Right renal pelvis (tissue), 4 donors: Measurements from ENCODE around the gene ABCA5. TPM values are rescaled to one million over a fixed set of nuclear protein-coding genes. Genes with fewer than 3 reads are reported as not detected.
A peak's percentile ranks its signal among the peaks of the same experiment; 100 is the strongest.
"Not testable (repeated sequence)": the region's sequence is repeated elsewhere in the genome, so short reads cannot be mapped to it uniquely, and the experiment has no call there.

ENCODE experiments used
- DNase-seq, 4 donors: peaks; one replicate each; pipeline ENCODE4 v3.0.0-alpha.2; 2013; ENCODE audit warnings: low read depth in 4 of 4, low spot score in 3 of 4, missing footprints in 1 of 4
- polyA plus RNA-seq, 4 donors: library from polyadenylated mRNA; unstranded; fragments of 120-200 nt; gene quantifications; one replicate each; pipeline ENCODE4 v1.2.1, GENCODE V29; 2013; ENCODE audit not compliant: insufficient read length in 4 of 4

ABCA5 gene
- polyA plus RNA-seq, 4 donors: 24.7 to 30.4 (median 28.4) TPM

DNA sequence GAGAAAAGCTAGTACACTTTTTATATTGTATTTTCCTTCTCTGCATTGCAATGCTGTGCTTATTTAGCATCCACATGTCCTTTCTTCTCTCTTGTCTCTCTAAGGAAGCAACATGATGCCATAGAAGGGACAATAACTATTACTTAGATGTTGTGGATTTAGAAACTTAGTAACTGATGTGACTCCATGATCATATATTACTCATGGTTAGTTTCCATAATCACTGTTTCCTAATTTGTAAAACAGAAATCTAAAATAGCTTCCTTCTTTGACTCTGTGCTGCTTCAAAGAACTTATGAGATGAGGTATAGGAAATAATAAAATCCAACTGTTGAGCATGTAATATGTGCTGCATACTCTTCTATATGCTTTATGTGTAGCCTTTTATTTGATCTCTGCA, 6.6 kb upstream of the ABCA5 start:
- no peak for DNase-seq

DNA sequence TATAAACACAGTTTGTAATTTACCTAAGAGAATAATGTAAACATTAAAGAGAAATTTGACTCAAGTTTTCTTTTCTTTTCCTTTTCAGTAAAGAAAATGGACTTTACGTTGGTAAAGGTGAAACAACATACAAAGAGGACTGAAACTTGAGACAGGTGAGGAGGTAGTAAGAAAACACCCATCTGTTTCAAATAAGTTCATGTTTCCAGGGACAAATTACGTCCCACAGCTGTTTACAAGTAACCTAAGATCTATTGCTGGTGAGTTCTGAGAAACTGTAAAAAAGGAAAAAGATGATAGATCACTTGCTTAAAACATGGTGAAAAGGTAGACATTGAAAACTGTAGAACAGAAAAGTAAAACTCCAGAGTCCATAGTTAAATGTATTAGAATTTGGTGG, 4.8 kb upstream of the ABCA5 start:
- no peak for DNase-seq

DNA sequence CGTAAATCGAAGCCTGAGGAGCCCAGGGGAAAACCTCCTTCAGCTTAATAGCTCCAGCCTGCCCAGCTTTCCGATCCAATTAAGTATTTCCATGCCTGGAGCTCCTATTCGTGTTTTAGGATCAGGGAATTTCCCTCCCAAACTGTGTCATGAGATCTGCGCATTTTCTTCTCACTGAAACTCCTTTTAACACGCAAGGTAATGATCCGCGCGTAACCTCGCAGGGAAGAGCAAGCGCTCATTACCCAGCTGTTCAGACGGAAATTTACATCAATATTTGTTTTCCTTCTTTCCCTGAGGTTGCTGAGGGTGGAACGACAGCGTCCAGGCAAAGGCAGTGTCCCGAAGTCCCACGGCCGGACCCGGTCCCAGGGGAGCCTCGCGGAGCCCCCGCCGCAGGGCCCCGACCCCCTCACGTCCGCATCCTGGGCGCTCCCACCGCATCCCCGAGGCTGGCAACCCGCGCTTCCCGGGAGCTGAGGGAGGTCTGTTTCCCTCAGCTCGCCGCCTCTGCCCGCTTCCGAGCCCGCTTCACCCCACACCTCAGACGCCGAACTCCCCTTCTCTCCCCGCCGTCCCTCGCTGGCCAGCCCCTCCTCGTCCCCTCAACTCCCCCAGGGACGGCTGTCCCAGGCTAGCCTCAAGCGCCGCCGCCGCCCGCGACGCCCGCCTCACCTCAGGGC, 415 bp downstream of the ABCA5 start:
- peak in 1 of 4 donors; percentile 21 for DNase-seq

DNA sequence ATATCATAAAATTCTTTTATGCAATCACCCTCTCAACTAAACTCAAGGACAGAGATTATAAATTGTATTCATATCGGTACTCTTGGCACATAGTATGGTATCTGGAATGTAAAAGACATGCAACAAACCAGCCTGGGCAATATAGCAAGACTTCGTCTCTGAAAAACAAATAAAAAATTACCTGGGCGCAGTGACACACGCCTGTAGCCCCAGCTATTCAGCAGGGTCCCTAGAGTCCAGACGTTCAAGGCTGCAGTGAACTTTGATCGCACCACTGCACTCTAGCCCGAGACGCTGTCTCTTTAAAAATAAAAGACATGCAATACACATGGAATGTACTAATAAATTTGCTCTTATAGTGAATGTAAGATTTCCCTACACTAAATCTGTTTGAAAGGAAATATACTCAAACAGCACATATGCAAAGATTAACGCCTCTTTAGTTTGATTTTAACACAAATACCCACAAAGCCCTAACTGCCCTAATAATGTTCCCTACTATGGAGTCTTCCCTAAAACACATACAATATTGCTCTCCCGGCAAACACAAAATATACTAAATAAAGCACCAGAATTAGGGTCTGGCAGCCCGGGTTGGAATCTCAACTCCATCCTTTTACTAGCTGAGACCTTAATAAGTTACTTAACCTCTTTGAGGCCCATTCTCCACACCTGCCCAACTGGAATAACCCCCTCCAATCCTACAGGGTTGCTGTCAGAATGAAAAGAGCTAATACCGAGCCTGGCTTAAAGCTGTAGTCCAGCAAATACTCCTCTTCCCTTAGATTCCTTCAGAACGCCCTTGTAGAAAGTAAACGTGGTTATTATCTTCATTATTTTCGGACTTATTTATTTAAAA, 1.2 kb downstream of the ABCA5 start:
- peak in 1 of 4 donors; percentile 13 for DNase-seq

DNA sequence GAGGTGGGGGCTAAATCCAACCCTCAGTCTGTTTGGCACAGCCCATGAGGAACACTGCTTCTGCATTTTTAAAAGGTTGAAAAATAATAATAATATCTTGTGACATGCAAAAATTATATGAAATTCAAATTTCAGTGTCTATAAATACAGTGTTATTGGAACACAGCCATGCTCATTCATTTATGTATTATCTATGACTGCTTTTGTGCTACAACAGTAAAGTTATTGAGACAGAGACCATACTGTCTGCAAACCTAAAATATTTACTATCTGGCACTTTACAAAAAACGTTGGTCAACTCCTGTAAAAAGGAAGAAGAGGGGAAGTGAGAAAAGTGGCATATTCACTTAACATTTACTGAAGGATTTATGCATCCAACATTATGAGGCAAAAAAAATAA, 3.1 kb downstream of the ABCA5 start:
- no peak for DNase-seq

DNA sequence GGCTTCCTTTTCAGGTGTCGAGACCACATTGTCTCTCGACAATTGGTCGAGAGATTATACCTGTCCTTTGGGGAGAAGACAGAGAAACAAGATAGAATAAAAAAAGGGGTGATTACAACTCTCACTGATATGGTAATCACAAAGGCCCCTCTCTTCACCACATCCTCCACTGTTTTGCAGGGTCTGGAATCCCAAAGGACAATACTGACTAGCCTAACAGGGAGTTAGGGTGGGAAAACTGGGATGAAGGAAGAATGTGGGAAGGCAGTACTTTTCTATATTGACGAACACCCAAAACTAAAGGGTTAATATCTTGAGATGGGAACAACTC, 6.1 kb downstream of the ABCA5 start:
- DNase-seq: no peak

DNA sequence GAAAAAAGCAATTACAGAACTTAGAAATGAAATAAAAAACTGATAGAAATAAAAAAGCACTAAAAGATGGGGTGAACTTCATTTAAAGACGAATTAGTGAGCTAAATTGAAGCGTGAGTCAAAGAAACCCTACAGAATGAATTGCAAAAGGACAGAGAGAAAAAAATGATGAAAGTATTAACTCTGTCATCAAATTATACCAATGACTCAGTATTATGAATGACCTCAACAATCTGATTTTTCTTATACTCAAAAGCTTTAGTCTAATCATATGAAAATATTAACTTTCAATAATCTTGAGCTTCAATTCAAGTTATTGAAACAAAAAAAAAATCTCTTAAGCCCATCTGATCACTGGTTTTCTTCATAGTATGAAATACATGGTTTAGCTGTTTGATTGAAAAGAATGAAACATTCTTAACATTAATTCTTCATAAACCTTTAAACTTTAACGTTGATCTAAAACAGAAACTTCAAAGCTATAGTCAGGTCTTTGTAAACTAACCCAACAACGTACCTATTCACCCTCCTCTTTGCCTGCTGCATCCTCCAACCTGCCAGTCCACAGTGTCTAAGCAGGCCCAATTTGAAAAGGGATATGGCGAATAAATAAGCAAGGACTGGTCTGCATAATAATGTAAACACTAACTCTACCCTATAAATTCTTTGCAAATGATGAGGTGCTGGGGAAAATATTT, 6.6 kb downstream of the ABCA5 start:
- no peak for DNase-seq

DNA sequence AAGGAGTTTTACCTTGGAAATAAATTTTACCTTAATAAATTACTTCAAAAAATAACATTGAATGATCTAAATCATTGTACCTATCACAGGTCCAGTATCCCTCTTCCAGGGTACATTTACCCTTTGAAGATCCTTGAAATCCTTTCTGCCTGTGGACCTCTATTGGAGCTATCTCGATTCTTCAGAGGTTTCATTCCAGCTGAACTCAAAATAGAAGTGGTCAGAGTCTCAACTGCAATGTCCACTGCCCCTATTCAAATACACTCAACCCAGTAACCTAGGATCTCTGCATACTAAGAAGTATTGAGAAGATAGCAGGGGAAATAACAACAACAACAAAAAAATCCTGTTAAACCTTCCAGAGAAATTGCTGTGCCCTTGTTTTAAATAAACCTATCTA, 9.3 kb downstream of the ABCA5 start:
- no peak for DNase-seq

DNA sequence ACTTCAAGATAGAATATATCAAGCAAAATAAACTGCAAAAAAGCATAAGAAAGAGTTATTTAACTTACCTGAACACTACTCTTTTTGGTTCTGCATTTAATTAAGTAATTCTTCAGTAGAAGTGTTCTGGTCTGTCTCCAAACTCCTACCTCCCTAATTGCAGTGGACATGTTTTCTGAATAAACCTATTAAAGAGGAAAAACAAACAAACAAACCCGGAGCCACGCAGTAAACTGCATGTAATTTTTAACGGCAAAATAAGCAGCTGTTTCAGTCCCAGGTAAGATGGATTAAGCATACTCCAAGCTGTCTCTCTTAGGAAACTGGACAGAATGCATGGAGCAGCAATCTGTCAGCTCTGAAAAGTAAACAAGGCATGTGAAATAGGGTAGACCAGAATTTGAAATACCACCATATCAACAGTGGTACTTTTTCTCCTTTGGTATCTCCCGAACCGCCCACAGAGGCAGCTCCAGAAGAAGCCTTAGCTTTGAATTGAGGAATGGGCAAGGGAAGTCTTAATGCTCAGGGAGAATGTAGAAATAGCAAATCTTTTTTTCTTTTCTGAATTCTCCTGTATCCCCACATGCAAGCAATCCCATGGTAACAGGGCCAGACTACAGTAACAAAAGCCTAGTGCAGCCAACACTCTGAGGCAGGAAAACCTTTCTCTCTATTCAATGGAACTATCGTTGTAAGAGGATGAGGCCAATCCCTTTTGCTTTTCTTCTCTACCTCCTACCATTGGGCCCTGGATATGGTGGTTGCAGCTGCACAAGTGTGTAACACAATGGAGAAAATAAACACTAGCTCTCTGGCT, 12.5 kb downstream of the ABCA5 start:
- no peak for DNase-seq

DNA sequence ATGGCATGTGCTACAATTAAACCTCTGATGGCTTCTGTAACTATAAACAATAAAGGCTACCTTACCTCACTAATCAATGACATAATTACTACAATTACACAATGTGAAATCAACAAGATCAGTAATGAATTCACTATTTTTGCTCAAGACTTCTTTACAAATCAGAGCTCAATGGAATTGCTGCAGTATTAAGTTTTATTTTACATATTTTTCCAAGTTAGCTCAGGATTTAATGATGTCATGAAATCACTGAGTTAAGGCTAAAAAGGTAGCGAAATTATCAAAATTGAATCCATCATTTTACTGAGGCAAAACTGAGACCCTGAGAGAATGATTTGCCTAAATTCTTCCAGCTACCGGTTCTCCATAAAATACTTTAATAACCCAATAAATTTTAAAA, 21.8 kb downstream of the ABCA5 start:
- DNase-seq: no peak

DNA sequence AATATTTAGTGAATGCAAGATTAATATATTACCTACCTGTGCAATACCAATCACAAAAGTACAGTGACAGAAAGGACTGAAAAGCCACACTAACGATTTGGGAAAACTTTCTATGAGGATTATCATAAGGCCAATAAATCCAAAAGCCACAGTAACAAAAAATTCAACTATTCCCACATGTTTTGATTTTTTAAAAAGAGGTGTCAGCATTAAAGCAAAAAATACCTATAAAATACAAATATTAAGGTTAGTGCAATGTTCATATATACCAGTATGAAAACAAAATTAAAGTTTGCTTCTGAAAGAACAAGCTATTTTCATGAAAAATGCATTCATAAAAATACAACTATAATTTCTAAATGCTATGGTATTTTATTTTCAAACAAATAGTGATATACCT, 24.3 kb downstream of the ABCA5 start:
- no peak for DNase-seq

DNA sequence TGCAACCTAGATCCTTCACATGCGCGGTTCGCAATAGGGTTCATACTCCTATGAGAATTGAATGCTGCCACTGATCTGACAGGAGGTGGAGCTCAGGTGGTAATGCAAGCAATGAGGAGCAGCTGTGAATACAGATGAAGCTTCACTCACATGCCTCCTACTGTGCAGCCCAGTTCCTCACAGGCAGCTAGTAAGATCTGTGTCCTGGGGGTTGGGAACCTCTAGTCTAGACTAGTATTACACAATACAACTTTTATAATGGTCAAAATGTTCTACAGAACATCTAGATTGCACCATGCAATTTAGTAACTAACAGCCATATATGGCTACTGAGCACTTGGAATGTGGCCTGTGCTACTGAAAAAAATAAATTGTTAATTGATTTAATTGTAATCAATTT, 26.7 kb downstream of the ABCA5 start:
- no peak for DNase-seq

DNA sequence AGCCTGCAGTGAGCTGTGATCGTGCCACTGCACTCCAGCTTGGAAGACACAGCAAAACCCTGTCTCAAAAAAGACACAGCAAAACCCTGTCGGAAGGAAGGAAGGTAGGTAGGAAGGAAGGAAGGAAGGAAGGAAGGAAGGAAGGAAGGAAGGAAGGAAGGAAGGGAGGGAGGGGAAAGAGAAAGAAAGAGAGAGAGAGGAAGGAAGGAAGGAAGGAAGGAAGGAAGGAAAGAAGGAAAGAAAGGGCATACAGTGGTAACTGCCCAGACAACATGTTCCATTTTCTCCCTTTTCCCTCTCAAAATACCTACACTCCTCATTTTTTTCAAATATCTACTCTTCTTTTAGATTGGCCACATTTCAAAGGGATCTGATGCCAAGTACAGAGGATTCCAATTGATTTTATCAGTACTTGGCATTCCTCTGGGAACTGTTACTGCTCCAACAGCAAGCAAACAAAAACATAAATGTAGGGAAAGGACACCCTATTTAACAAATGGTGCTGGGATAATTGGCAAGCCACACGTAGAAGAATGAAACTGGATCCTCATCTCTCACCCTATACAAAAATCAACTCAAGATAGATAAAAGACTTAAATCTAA, 28.7 kb downstream of the ABCA5 start:
- not testable (repeated sequence) for DNase-seq

DNA sequence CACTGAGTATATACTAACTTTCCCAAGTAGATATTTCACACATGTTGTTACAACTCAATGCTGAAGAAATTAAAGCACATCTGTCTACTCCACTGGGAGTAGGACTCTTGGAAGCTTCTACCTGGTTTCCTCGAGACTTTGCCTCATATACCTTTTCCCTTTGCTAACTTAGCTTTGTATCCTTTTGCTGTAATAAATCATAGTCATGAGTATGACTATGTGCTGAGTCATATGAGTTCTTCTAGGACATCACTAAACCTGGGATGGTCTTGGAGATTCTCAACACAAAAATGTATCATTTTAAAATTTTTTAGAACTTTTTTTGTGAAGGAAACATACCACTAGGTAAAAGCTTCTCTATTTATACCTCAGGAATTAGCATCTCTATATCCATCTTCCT, 39.8 kb downstream of the ABCA5 start:
- DNase-seq: no peak

DNA sequence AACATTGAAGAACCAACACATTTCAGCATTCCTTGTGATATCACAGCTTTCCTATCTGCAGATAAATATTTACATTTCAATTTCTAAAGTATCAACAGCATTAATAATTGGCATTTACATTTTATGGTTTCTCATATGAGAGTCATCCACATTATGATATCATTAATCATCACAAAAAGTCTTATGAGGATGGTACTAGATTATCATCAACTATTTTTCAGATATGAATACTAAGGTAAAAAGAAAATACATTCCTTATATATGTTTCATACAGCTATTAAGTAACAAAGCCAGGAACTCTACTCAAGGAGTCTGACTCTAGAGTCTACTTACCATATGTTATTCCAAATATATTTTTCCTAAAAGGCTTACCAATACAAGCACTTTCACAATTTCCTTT, 40.7 kb downstream of the ABCA5 start:
- no peak for DNase-seq

DNA sequence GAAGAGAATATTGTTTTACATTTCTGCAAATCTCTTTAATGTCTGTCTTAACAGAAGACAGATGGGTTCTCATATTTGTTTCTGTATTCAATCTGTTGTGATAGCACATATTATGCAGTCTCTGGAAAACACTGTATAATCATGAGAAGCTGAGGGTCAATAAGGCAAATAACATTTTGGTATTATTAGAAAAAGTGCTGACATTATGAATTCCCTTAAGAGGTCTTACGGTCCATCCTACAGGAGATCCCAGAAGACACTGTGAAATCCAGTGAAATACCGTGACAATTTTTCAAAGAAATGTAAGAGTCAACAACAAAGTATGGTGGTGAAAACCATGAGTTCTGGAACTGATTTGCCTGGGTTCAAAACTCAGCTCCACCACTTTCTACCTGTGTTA, 42.3 kb downstream of the ABCA5 start:
- no peak for DNase-seq

DNA sequence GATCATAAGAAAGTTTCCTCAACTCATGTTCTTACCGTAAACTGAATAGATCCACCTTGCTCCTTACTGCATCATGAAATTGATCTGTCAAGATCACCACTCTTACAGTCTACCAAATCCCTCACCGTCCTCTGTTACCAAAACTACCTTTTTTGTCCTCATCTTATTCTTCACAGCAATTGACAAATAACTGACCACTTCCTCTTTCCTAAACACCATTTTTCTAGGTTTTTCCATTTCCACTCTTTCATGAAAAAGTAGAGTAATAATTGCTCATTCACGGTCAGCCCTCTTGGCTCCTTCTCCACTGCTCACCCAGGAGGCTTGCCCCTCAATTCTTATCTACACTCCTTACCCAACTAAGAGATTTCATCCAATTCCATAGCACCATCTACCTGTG, 44.9 kb downstream of the ABCA5 start:
- DNase-seq: no peak

DNA sequence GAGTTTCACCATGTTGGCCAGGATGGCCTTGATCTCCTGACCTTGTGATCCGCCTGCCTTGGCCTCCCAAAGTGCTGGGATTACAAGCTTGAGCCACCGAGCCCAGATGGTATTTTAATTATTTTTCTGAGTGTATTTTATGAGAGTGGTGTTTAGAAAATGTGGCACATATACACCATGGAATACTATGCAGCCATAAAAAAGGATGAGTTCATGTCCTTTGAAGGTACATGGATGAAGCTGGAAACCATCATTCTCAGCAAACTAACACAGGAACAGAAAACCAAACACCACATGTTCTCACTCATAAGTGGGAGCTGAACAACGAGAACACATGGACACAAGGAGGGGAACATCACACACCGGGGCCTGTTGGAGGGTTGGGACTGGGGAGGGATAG, 50.7 kb downstream of the ABCA5 start:
- not testable (repeated sequence) for DNase-seq

DNA sequence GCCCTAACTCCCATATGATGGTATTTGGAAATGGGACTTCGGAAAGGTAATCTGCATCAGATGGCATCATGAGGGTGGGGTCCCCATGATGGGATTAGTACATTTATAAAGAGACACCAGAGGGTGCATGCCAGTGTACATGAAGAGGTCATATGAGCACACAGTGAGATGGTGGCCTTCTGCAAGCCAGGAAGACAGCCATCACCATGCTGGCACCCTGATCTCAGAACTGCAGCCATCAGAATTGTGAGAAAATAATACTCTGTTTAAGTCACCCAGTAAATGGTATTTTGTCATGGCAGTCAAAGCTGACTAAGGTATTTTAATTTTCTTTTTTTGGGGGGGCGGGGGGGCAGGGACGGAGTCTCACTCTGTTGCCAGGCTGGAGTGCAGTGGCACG, 51.2 kb downstream of the ABCA5 start:
- DNase-seq: no peak

DNA sequence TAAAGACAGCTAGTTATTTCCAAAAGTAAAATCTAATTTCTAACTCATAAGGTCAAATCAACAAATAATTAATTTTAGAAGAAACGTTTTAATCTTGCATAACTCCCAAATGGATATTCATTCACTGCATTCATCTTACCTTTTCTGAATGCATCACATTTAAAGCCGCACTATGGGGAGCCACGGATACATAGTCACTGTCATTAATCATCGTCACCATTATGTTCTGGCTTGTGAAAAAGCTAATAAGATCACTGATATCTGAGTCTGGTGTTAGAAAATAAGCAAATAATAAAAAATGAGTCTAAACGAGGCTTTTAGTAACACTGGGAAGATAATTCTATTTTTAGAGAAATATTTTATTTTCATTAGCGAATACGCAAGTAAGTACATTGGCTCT, 55.9 kb downstream of the ABCA5 start:
- no peak for DNase-seq
